ENCODE data around the gene CCKAR. TPM values are rescaled to one million over a fixed set of nuclear protein-coding genes. Genes with fewer than 3 reads are reported as not detected.

Gene CCKAR
- total and polyA plus RNA-seq, 9 donors, result 0.13 to 0.24 TPM; not detected in 7

DNA sequence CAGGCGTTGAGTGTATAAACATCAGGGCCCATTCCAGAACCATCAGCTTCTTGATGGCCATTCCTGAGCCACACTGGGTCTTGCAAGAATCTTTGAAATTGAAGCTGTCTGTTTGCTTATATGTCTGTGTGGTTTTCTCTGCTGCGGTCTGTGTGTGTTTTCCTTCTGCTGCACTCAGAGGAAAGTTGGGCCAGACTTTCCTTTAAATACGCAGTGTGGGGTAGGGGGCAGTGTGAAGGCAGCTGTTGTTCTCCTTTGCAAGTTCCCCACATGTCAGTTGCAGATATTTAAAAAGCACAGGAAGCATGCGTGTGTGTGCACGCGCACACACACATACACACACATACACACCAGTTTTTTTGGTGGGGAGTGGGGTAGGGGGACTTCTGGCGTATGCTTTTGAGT is 32.1 kb downstream of the CCKAR start:
- Histone ChIP-seq H3K4me1 (ENCODE audit: insufficient read depth) (no peaks in the 10 kb centered on the region), H3K27me3 (no peaks in the 10 kb centered on the region), H3K9me3 (no peaks in the 10 kb centered on the region), H3K36me3 (no peaks in the 10 kb centered on the region), H3K27ac (no peak overlapping the region), H3K4me3 (no peak overlapping the region)
- TF ChIP-seq POLR2A (IDR thresholded peaks at IDR 0.05) (no peak), EP300 (IDR thresholded peaks at IDR 0.05) (no peak)
- TF ChIP-seq, protein P1, sequence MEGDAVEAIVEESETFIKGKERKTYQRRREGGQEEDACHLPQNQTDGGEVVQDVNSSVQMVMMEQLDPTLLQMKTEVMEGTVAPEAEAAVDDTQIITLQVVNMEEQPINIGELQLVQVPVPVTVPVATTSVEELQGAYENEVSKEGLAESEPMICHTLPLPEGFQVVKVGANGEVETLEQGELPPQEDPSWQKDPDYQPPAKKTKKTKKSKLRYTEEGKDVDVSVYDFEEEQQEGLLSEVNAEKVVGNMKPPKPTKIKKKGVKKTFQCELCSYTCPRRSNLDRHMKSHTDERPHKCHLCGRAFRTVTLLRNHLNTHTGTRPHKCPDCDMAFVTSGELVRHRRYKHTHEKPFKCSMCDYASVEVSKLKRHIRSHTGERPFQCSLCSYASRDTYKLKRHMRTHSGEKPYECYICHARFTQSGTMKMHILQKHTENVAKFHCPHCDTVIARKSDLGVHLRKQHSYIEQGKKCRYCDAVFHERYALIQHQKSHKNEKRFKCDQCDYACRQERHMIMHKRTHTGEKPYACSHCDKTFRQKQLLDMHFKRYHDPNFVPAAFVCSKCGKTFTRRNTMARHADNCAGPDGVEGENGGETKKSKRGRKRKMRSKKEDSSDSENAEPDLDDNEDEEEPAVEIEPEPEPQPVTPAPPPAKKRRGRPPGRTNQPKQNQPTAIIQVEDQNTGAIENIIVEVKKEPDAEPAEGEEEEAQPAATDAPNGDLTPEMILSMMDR (IDR thresholded peaks at IDR 0.05), result no peak
- WGBS, 3 donors, result 40 to 60% (median 45%) methylated on average over 7 of the region's 7 CpGs
- DNase-seq, result no peak
- intact Hi-C loops (cut with DNase I), result no loop called here

DNA sequence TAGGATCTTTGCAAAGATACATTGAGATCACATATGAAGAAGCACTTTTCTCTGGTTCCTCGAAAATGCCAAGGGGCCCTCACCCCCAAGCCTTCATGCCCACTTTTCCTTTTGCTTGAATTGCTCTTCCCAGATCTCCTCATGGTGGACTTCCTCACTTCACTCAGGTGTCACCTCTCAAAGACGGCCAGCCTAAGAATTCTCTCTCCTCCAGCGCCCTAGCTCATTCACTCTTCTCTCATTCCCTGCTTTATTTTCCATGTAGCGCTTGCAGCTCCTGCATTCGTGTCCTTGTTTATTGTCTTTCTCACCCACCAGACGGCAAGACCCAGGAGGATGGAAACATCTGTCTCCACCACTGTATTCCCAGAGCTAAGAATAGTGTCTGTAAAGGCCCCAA is 32.9 kb downstream of the CCKAR start:
- 84 to 88% (median 84%) methylated on average over 6 of the region's 6 CpGs for WGBS, 3 donors
- H3K4me1 ChIP-seq (ENCODE audit: insufficient read depth), result peaks cover 2% of the 10 kb centered on the region

DNA sequence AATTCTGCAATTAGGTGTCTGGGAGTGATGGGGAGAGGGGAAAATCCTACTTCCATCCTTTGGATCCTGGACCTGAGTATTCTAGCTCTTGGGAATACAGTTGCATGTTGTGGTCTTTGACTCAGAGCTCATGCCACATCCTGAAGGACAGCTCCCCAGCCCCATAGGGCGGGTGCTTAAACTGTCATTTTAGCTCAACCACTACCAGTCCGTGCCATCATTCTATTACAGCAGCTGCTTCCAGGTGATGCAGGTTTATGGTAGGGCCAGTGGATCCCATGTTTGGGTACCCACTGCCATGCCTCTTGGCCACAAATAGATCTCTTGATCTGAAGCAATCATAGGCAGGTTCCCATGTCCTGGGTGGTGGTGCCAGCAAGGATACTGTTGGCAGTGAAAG is 34.7 kb downstream of the CCKAR start:
- H3K27ac ChIP-seq, result no peak overlapping the region
- H3K9me3 ChIP-seq, result no peaks in the 10 kb centered on the region
- no peak for DNase-seq
- H3K4me3 ChIP-seq, result no peak overlapping the region
- no peaks in the 10 kb centered on the region for H3K36me3 ChIP-seq
- TF ChIP-seq EP300 (IDR thresholded peaks at IDR 0.05) (no peak), POLR2A (IDR thresholded peaks at IDR 0.05) (no peak)
- TF ChIP-seq, protein P1 (IDR thresholded peaks at IDR 0.05), result no peak
- H3K4me1 ChIP-seq (ENCODE audit: insufficient read depth), result peaks cover 2% of the 10 kb centered on the region
- H3K27me3 ChIP-seq, result no peaks in the 10 kb centered on the region
- intact Hi-C loops (cut with DNase I), result no loop called here
- WGBS, 3 donors, result 85 to 94% (median 88%) methylated on average over 2 of the region's 2 CpGs

More for the DNA sequence above, 32.9 kb downstream of the CCKAR start:
- intact Hi-C loops (cut with DNase I), result no loop called here
- Histone ChIP-seq H3K4me3 (no peak overlapping the region), H3K9me3 (no peaks in the 10 kb centered on the region), H3K27me3 (no peaks in the 10 kb centered on the region), H3K36me3 (no peaks in the 10 kb centered on the region), H3K27ac (no peak overlapping the region)
- DNase-seq, result no peak
- TF ChIP-seq EP300 (IDR thresholded peaks at IDR 0.05) (no peak), POLR2A (IDR thresholded peaks at IDR 0.05) (no peak)
- TF ChIP-seq, protein P1 (IDR thresholded peaks at IDR 0.05), result no peak

DNA sequence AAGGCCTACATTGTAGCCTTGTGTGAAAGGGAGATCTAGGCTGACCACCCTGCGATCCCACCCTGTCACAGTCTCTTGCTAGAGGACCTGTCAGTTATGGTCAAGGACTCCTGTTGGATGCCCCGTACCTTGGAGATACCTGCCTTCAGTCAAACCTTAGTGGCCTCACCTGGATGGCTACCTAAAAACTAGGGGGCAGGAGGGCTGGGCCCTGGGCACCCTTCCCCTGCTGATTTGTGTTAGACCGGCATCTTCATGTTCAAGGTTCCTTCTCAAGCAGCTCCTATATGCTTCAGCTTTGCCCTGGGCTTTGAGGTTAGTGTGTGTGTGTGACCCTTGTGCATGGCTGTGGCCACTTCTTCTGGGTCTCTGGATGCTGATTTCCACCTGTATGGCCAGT is 35.3 kb downstream of the CCKAR start:
- TF ChIP-seq, protein P1 (IDR thresholded peaks at IDR 0.05), result no peak

More for the DNA sequence above, 35.3 kb downstream of the CCKAR start:
- no peak for DNase-seq
- Histone ChIP-seq H3K4me3 (no peak overlapping the region), H3K36me3 (no peaks in the 10 kb centered on the region), H3K4me1 (ENCODE audit: insufficient read depth) (peaks cover 2% of the 10 kb centered on the region), H3K27me3 (no peaks in the 10 kb centered on the region), H3K27ac (no peak overlapping the region), H3K9me3 (no peaks in the 10 kb centered on the region)
- intact Hi-C loops (cut with DNase I), result no loop called here
- WGBS, 3 donors, result 93 to 100% (median 97%) methylated on average over 3 of the region's 3 CpGs

Measured in ovary (tissue), 9 donors.